Brain microvascular endothelial cell (primary cell): ENCODE measurements around the gene KAZN.

ENCODE experiments used
- DNase-seq: peaks from one replicate; pipeline ENCODE4 v3.0.0-alpha.2; 2020
- H3K27ac ChIP-seq: fragments of 250-450 bp; sonication (Bioruptor Pico); 2 replicates; pipeline ENCODE4 v1.5.1; 2020; ENCODE audit warnings: mild to moderate bottlenecking, moderate library complexity
- H3K27me3 ChIP-seq: fragments of 250-450 bp; sonication (Bioruptor Pico); replicated peaks from 2 replicates; pipeline ENCODE4 v1.5.1; 2020; ENCODE audit warnings: mild to moderate bottlenecking
- H3K36me3 ChIP-seq: fragments of 250-450 bp; sonication (Bioruptor Pico); replicated peaks from 2 replicates; pipeline ENCODE4 v1.5.1; 2020; ENCODE audit warnings: mild to moderate bottlenecking
- H3K4me3 ChIP-seq: 2 replicates; pipeline ENCODE4 v1.5.1; 2011; ENCODE audit warnings: low read depth, mild to moderate bottlenecking, control low read depth, low read length, moderate library complexity
- CTCF ChIP-seq: IDR thresholded peaks from 2 replicates; pipeline ENCODE4 v1.5.1; 2011; ENCODE audit warnings: low read depth, mild to moderate bottlenecking, moderate library complexity, low read length, control low read depth, inconsistent platforms; ENCODE audit errors: missing control alignments
- in situ Hi-C: cut with HindIII; loops from 2 replicates; pipeline ENCODE4 v1.10.0; 2017; ENCODE audit warnings: low sequenced_read_pairs, low pct_ligation_motif_present

The KAZN gene

GRCh38 chr1:14568716-14569355, 29.6 kb upstream of the KAZN start:
- in situ Hi-C loops: no loop called here
- TF ChIP-seq CTCF: no peak
- H3K4me3 ChIP-seq: no peak overlapping the region
- no peaks in the 10 kb centered on the region for H3K36me3 ChIP-seq
- no peaks in the 10 kb centered on the region for H3K27me3 ChIP-seq
- no peak for DNase-seq
- no peak overlapping the region for H3K27ac ChIP-seq

GRCh38 chr1:14570514-14570913, 28.0 kb upstream of the KAZN start:
- in situ Hi-C loops: no loop called here
- Histone ChIP-seq H3K4me3 (no peak overlapping the region), H3K27me3 (no peaks in the 10 kb centered on the region), H3K27ac (no peak overlapping the region), H3K36me3 (no peaks in the 10 kb centered on the region)
- DNase-seq: no peak
- no peak for TF ChIP-seq CTCF

GRCh38 chr1:14571810-14572767, 26.4 kb upstream of the KAZN start:
- H3K27ac ChIP-seq: no peak overlapping the region
- in situ Hi-C loops: no loop called here
- DNase-seq: no peak
- no peaks in the 10 kb centered on the region for H3K27me3 ChIP-seq
- H3K36me3 ChIP-seq: no peaks in the 10 kb centered on the region
- H3K4me3 ChIP-seq: no peak overlapping the region
- no peak for TF ChIP-seq CTCF

- H3K4me3 ChIP-seq: no peak overlapping the region
- in situ Hi-C loops: no loop called here
- TF ChIP-seq CTCF: no peak
- H3K27me3 ChIP-seq: no peaks in the 10 kb centered on the region
- DNase-seq: no peak
- H3K27ac ChIP-seq: no peak overlapping the region
- no peaks in the 10 kb centered on the region for H3K36me3 ChIP-seq
Measured at GRCh38 chr1:14572861-14573260, 25.6 kb upstream of the KAZN start.

- DNase-seq: no peak
- in situ Hi-C loops: no loop called here
- Histone ChIP-seq H3K27me3 (no peaks in the 10 kb centered on the region), H3K36me3 (no peaks in the 10 kb centered on the region), H3K4me3 (no peak overlapping the region), H3K27ac (no peak overlapping the region)
- TF ChIP-seq CTCF: no peak
Measured at GRCh38 chr1:14576155-14576554, 22.3 kb upstream of the KAZN start.
